ENCODE data around the gene CLPTM1L.
"Not testable (repeated sequence)": the region's sequence is repeated elsewhere in the genome, so short reads cannot be mapped to it uniquely, and the experiment has no call there.

- not testable (repeated sequence) for TF ChIP-seq EP300, POLR2A, CTCF (IDR thresholded peaks at IDR 0.05)
Measured at GRCh38 chr5:1289559-1289958, 55.3 kb downstream of the CLPTM1L start.

All from sigmoid colon (tissue), 4 donors.